Mesendoderm (in vitro differentiated cells): ENCODE measurements around the gene AHNAK2.
"Not testable (repeated sequence)": the region's sequence is repeated elsewhere in the genome, so short reads cannot be mapped to it uniquely, and the experiment has no call there.

Experiments
- DNase-seq: peaks from one replicate; pipeline ENCODE4 v3.0.0; 2013
- H2AK5ac ChIP-seq: 2 replicates; pipeline ENCODE4 v1.6.1; 2013; ENCODE audit warnings: low read length, inconsistent platforms
- H2BK120ac ChIP-seq: 2 replicates; pipeline ENCODE4 v1.6.1; 2013; ENCODE audit warnings: low read depth, mild to moderate bottlenecking, low read length, moderate library complexity, mixed read lengths
- H2BK15ac ChIP-seq: replicated peaks from 2 replicates; pipeline ENCODE4 v1.6.1; 2013; ENCODE audit warnings: low read depth, mild to moderate bottlenecking, moderate library complexity
- H2BK5ac ChIP-seq: 2 replicates; pipeline ENCODE4 v1.6.1; 2013; ENCODE audit warnings: low read length, inconsistent platforms
- H3K18ac ChIP-seq: 2 replicates; pipeline ENCODE4 v1.6.1; 2013; ENCODE audit warnings: mild to moderate bottlenecking, low read length, mixed read lengths
- H3K23ac ChIP-seq: one replicate; pipeline ENCODE4 v1.6.1; 2013; ENCODE audit warnings: low read length
- H3K27ac ChIP-seq: 2 replicates; pipeline ENCODE4 v1.5.1; 2013; ENCODE audit warnings: low read depth, mild to moderate bottlenecking, inconsistent platforms, low read length, moderate library complexity
- H3K27me3 ChIP-seq: 2 replicates; pipeline ENCODE4 v1.6.1; 2013; ENCODE audit warnings: low read length, control low read depth, mild to moderate bottlenecking, inconsistent platforms; ENCODE audit not compliant: insufficient read depth, poor library complexity
- H3K36me3 ChIP-seq: 2 replicates; pipeline ENCODE4 v1.6.1; 2013; ENCODE audit warnings: low read length, inconsistent platforms; ENCODE audit not compliant: control insufficient read depth, insufficient read depth
- H3K4ac ChIP-seq: one replicate; pipeline ENCODE4 v1.6.1; 2013; ENCODE audit warnings: low read depth, mild to moderate bottlenecking, low read length, moderate library complexity
- H3K4me1 ChIP-seq: 2 replicates; pipeline ENCODE4 v1.6.1; 2013; ENCODE audit warnings: low read depth, low read length, inconsistent platforms; ENCODE audit not compliant: control insufficient read depth
- H3K4me2 ChIP-seq: 2 replicates; pipeline ENCODE4 v1.6.1; 2013; ENCODE audit warnings: low read length
- H3K4me3 ChIP-seq: 2 replicates; pipeline ENCODE4 v1.5.1; 2013; ENCODE audit warnings: mild to moderate bottlenecking, low read length
- H3K56ac ChIP-seq: one replicate; pipeline ENCODE4 v1.6.1; 2013; ENCODE audit warnings: low read length
- H3K79me1 ChIP-seq: 2 replicates; pipeline ENCODE4 v1.6.1; 2013; ENCODE audit warnings: low read length, inconsistent platforms
- H3K79me2 ChIP-seq: 2 replicates; pipeline ENCODE4 v1.6.1; 2013; ENCODE audit warnings: mild to moderate bottlenecking, low read length; ENCODE audit not compliant: control insufficient read depth, insufficient read depth
- H3K9ac ChIP-seq: 2 replicates; pipeline ENCODE4 v1.6.1; 2013; ENCODE audit warnings: low read length, inconsistent platforms
- H4K5ac ChIP-seq: one replicate; pipeline ENCODE4 v1.6.1; 2013; ENCODE audit warnings: low read length
- H4K8ac ChIP-seq: one replicate; pipeline ENCODE4 v1.6.1; 2013; ENCODE audit warnings: low read depth, mild to moderate bottlenecking, control low read depth, low read length, moderate library complexity
- WGBS: extraction: QIAGEN DNeasy Blood & Tissue Kit; methylation state at CpG from one replicate; pipeline ENCODE4 v1.1.7; 2013; ENCODE audit warnings: low lambda C conversion rate, missing lambda C conversion rate; ENCODE audit not compliant: insufficient coverage; ENCODE audit errors: extremely low coverage; 5-methylcytosine and 5-hydroxymethylcytosine counted together

Gene AHNAK2

DNA sequence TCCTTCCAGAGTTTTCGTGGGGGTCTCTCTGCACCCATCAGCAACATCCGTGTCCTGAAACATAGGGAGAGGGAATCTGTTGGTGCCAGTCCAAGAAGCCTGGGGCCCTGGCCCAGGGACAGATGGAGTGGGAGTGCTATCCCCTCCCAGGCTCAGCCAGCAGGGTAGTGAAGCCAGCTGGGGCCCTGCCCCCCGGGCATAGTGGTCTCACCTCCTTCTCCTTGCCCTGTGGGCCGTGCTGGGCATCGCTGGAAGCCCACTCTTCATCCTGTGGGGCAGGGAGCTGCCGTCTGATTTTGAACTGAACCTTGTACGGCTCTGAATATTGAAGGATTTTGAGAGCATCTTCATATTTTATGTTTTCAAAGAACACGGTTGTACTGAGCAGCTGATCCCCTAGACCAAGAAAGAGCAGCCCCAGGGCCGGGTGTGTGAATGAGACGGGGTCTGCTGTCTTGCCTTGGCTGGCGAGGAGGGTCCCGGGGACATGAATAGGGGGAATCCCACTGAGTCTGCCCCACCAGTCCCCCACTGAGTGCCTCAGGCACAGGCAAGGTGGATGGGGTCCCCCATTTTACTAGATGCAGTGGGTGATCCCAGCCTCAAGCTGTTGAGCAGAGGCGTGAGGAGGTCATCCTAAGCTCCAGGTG, 23.3 kb downstream of the AHNAK2 start:
- WGBS, result no CpG with 5 or more reads among the region's 13 CpGs
- H3K4me1 ChIP-seq, result no peaks in the 10 kb centered on the region
- no peaks in the 10 kb centered on the region for H3K36me3 ChIP-seq
- no peak overlapping the region for H3K4me2 ChIP-seq
- H2BK5ac ChIP-seq, result no peak overlapping the region
- no peak overlapping the region for H4K8ac ChIP-seq
- H3K9ac ChIP-seq, result no peak overlapping the region
- no peak overlapping the region for H3K27ac ChIP-seq
- no peak overlapping the region for H2AK5ac ChIP-seq
- no peaks in the 10 kb centered on the region for H3K79me2 ChIP-seq
- H3K79me1 ChIP-seq, result no peaks in the 10 kb centered on the region
- no peak overlapping the region for H4K5ac ChIP-seq
- no peak overlapping the region for H3K4me3 ChIP-seq
- no peak overlapping the region for H3K56ac ChIP-seq
- H2BK15ac ChIP-seq, result no peak overlapping the region
- no peak overlapping the region for H3K23ac ChIP-seq
- no peak overlapping the region for H2BK120ac ChIP-seq
- DNase-seq, result no peak
- H3K4ac ChIP-seq, result no peak overlapping the region
- H3K27me3 ChIP-seq, result no peaks in the 10 kb centered on the region
- H3K18ac ChIP-seq, result no peak overlapping the region

DNA sequence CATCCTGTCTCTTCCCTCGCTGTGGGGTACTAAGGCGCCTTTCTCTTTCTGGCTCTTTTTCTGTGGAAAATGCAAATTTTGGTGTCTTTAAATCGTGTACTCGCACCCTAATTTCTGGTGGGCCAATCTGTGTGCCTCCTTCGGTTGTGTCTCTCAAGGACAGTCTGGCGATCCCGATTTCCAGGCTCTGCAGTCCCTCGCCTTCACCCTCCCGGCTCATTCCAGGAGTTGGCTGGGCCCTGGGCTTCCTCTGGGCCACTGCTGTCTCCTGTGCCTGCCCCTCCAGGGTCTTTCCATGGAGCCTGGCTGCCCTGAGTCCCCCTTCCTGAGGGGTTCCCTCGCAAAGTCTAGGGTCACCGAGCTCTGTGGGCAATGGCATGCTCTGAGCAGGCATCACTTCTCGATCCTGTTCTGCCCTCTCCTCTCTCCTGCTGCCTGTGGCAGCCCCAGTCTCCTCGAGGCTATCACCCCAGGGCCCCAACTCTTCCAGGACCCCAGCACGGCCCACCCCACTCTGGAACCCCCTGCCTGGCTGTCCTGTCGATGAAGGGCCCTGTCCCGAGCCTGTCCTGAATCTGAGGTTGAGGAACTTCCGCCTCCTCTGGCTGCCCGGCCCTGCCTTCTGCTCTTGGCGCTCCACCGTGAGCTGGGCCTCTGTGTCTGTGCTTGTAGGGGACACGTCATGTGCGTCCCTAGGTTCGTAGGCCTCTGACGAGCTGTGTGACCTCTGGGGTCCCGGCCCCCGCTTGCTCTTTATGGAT, 24.1 kb downstream of the AHNAK2 start:
- no peaks in the 10 kb centered on the region for H3K4me1 ChIP-seq
- WGBS, result no CpG with 5 or more reads among the region's 26 CpGs

DNA sequence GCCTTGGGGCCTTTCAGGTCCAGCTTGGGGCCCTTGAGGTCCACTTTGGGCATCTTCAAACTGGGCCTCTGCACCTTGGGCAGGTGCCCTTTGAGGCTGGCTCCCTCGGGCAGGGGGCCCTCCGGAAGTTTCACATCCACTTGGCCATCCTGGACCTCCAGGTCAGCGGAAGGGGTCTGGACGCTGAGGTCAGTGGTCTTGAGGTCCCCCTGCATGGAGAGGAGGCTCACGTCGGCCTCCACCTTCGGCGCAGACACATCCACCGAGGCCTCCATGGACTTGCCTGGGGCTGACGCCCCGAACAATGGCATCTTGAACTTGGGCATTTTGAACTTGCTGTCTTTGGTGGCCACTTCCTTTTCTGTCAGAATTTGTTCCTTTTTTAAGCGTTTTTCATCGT, 25.1 kb downstream of the AHNAK2 start:
- no peak overlapping the region for H3K4ac ChIP-seq
- no peaks in the 10 kb centered on the region for H3K79me2 ChIP-seq
- no peaks in the 10 kb centered on the region for H3K4me1 ChIP-seq
- no peak overlapping the region for H3K23ac ChIP-seq
- H3K27me3 ChIP-seq, result no peaks in the 10 kb centered on the region
- H2AK5ac ChIP-seq, result no peak overlapping the region
- no CpG with 5 or more reads among the region's 13 CpGs for WGBS
- no peak overlapping the region for H3K4me3 ChIP-seq
- no peak overlapping the region for H4K5ac ChIP-seq
- H3K36me3 ChIP-seq, result no peaks in the 10 kb centered on the region
- H2BK5ac ChIP-seq, result no peak overlapping the region
- H3K4me2 ChIP-seq, result no peak overlapping the region
- no peak overlapping the region for H2BK120ac ChIP-seq
- no peak overlapping the region for H3K56ac ChIP-seq
- no peak overlapping the region for H3K9ac ChIP-seq
- no peak overlapping the region for H3K18ac ChIP-seq
- no peaks in the 10 kb centered on the region for H3K79me1 ChIP-seq
- H2BK15ac ChIP-seq, result no peak overlapping the region
- no peak for DNase-seq
- H3K27ac ChIP-seq, result no peak overlapping the region
- no peak overlapping the region for H4K8ac ChIP-seq

More for the DNA sequence above, 24.1 kb downstream of the AHNAK2 start:
- no peaks in the 10 kb centered on the region for H3K79me1 ChIP-seq
- no peak overlapping the region for H3K4me3 ChIP-seq
- no peak for DNase-seq
- no peaks in the 10 kb centered on the region for H3K27me3 ChIP-seq
- H3K18ac ChIP-seq, result no peak overlapping the region
- no peak overlapping the region for H3K27ac ChIP-seq
- H2BK15ac ChIP-seq, result no peak overlapping the region
- no peak overlapping the region for H4K5ac ChIP-seq
- H3K56ac ChIP-seq, result no peak overlapping the region
- H3K4me2 ChIP-seq, result no peak overlapping the region
- H2AK5ac ChIP-seq, result no peak overlapping the region
- no peak overlapping the region for H3K9ac ChIP-seq
- H2BK120ac ChIP-seq, result no peak overlapping the region
- no peak overlapping the region for H2BK5ac ChIP-seq
- H3K79me2 ChIP-seq, result no peaks in the 10 kb centered on the region
- H3K23ac ChIP-seq, result no peak overlapping the region
- H3K36me3 ChIP-seq, result no peaks in the 10 kb centered on the region
- no peak overlapping the region for H4K8ac ChIP-seq
- H3K4ac ChIP-seq, result no peak overlapping the region

DNA sequence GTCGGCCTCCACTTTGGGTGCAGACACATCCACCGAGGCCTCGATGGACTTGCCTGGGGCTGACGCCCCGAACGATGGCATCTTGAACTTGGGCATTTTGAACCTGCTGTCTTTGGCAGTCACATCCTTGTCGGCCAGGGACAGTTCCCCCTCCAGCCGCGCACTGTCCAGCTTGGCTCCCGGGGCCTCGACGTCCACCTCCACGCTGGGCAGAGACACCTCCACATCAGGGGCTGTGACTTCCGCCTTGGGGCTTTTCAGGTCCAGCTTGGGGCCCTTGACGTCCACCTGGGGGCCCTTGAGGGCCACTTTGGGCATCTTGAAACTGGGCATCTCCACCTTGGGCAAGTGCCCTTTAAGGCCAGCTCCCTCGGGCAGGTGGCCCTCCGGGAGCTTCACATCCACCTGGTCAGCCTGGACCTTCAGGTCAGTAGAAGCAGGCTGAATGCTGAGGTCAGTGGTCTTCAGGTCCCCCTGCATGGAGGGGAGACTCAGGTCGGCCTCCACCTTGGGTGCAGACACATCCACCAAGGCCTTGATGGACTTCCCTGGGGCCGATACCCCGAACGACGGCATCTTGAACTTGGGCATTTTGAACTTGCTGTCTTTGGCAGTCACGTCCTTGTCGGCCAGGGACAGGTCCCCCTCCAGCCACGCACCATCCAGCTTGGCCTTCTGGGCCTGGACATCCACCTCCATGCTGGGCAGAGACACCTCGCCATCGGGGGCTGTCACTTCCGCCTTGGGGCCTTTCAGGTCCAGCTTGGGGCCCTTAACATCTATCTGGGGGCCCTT, 26.1 kb downstream of the AHNAK2 start:
- H3K4ac ChIP-seq, H3K23ac ChIP-seq, H2BK120ac ChIP-seq, H3K36me3 ChIP-seq, H3K27ac ChIP-seq, H3K79me2 ChIP-seq, H3K4me1 ChIP-seq, H3K79me1 ChIP-seq, H3K9ac ChIP-seq, H2BK5ac ChIP-seq, DNase-seq, H3K27me3 ChIP-seq, H3K4me3 ChIP-seq, H3K4me2 ChIP-seq, H3K18ac ChIP-seq, H4K5ac ChIP-seq, H2AK5ac ChIP-seq, H3K56ac ChIP-seq, H4K8ac ChIP-seq, H2BK15ac ChIP-seq: not testable (repeated sequence)
- WGBS, result no CpG with 5 or more reads among the region's 28 CpGs

DNA sequence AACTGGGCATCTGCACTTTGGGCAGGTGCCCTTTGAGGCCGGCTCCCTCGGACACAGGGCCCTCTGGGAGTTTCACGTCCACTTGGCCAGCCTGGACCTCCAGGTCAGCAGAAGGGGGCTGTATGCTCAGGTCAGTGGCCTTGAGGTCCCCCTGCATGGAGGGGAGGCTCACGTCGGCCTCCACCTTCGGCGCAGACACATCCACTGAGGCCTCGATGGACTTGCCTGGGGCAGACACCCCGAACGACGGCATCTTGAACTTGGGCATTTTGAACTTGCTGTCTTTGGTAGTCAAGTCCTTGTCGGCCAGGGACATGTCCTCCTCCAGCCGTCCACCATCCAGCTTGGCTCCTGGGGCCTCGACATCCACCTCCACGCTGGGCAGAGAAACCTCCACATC, 27.5 kb downstream of the AHNAK2 start:
- not testable (repeated sequence) for H2BK5ac ChIP-seq, DNase-seq
- WGBS, result no CpG with 5 or more reads among the region's 15 CpGs

More for the DNA sequence above, 27.5 kb downstream of the AHNAK2 start:
- not testable (repeated sequence) for H3K4me2 ChIP-seq, H3K36me3 ChIP-seq, H3K23ac ChIP-seq, H2BK120ac ChIP-seq, H3K9ac ChIP-seq, H3K27me3 ChIP-seq, H3K4ac ChIP-seq, H3K79me1 ChIP-seq, H3K4me3 ChIP-seq, H3K79me2 ChIP-seq, H3K4me1 ChIP-seq, H3K27ac ChIP-seq, H3K18ac ChIP-seq, H2BK15ac ChIP-seq, H3K56ac ChIP-seq, H2AK5ac ChIP-seq, H4K8ac ChIP-seq, H4K5ac ChIP-seq
